Body of pancreas (tissue), 4 donors: ENCODE results near the gene MAGI1.

Experiments
- POLR2A ChIP-seq, 3 donors: fragments of 450-650 bp; IDR thresholded peaks; one replicate each; pipeline ENCODE4 v1.6.1; 2016; ENCODE audit warnings: antibody characterized with exemption in 3 of 3, mild to moderate bottlenecking in 2 of 3
- TF ChIP-seq, protein P1 (sequence below), 7 experiments: fragments of 450-650 bp in 4 of 7; fragments of 200-600 bp in 3 of 7; sonication (generic) in 3 of 7; IDR thresholded peaks; one replicate each; pipeline ENCODE4 v1.5.1; 2016 to 2019; ENCODE audit warnings: antibody characterized with exemption in 7 of 7

DNA sequence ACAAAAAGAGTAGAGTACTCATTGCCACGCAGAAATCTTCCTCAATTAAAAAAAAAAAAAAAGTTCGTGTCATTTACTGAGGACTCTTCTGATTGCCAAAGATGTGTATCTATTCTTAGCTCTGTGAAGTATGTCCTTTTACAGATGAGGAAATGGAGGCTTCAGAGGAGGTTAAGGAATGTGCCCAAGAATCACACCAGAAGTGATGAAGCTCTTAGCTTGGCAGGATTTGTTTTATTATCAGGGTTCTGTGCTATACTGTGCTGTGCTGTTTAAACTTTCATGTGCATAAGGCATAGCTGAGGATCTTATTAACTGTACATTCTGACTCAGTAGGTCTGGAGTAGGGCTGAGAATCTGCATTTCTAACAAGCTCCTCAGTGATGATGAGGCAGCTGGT lies 685.8 kb downstream of the MAGI1 start:
- TF ChIP-seq, protein P1, sequence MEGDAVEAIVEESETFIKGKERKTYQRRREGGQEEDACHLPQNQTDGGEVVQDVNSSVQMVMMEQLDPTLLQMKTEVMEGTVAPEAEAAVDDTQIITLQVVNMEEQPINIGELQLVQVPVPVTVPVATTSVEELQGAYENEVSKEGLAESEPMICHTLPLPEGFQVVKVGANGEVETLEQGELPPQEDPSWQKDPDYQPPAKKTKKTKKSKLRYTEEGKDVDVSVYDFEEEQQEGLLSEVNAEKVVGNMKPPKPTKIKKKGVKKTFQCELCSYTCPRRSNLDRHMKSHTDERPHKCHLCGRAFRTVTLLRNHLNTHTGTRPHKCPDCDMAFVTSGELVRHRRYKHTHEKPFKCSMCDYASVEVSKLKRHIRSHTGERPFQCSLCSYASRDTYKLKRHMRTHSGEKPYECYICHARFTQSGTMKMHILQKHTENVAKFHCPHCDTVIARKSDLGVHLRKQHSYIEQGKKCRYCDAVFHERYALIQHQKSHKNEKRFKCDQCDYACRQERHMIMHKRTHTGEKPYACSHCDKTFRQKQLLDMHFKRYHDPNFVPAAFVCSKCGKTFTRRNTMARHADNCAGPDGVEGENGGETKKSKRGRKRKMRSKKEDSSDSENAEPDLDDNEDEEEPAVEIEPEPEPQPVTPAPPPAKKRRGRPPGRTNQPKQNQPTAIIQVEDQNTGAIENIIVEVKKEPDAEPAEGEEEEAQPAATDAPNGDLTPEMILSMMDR (IDR thresholded peaks at IDR 0.05), result no peak
- no peak for TF ChIP-seq POLR2A (IDR thresholded peaks at IDR 0.05)
